GM23338 (cell line): ENCODE measurements around the gene BPIFB2. TPM values are rescaled to one million over a fixed set of nuclear protein-coding genes. Genes with fewer than 3 reads are reported as not detected.

Experiments
- ATAC-seq: fragments of 200-7000 bp; cut with Tn5 transposase; 3 replicates; pipeline ENCODE4 v1.9.1; 2020
- DNase-seq: peaks from one replicate; pipeline ENCODE4 v3.0.0-alpha.2; 2015; ENCODE audit warnings: low spot score
- H2AFZ ChIP-seq: fragments of 200-600 bp; sonication (generic); 2 replicates; pipeline ENCODE4 v1.8.0; 2016; ENCODE audit warnings: antibody characterized with exemption, mild to moderate bottlenecking, moderate library complexity
- H3F3A ChIP-seq: fragments of 200-600 bp; sonication (generic); replicated peaks from 2 replicates; pipeline ENCODE4 v1.8.0; 2017; ENCODE audit warnings: antibody characterized with exemption, mixed run types, low read depth
- H3K27ac ChIP-seq: fragments of 200-600 bp; sonication (generic); 2 replicates; pipeline ENCODE4 v1.6.1; 2016; ENCODE audit warnings: low read depth
- H3K27me3 ChIP-seq: fragments of 200-600 bp; sonication (generic); 2 replicates; pipeline ENCODE4 v1.8.0; 2016; ENCODE audit warnings: mild to moderate bottlenecking, mixed run types, moderate library complexity; ENCODE audit not compliant: insufficient read depth
- H3K36me3 ChIP-seq: fragments of 200-600 bp; sonication (generic); 2 replicates; pipeline ENCODE4 v1.8.0; 2016; ENCODE audit warnings: mild to moderate bottlenecking; ENCODE audit not compliant: insufficient read depth
- H3K4me1 ChIP-seq: fragments of 200-600 bp; sonication (generic); 2 replicates; pipeline ENCODE4 v1.8.0; 2016; ENCODE audit warnings: mild to moderate bottlenecking, moderate library complexity; ENCODE audit not compliant: insufficient read depth
- H3K4me2 ChIP-seq: fragments of 200-600 bp; sonication (generic); 2 replicates; pipeline ENCODE4 v1.7.1; 2017; ENCODE audit warnings: mixed run types
- H3K4me3 ChIP-seq: fragments of 200-600 bp; sonication (generic); 2 replicates; pipeline ENCODE4 v1.6.1; 2016; ENCODE audit warnings: mixed run types
- H3K79me2 ChIP-seq: fragments of 200-600 bp; sonication (generic); replicated peaks from 2 replicates; pipeline ENCODE4 v1.8.0; 2017; ENCODE audit warnings: mild to moderate bottlenecking; ENCODE audit not compliant: insufficient read depth
- H3K9me2 ChIP-seq: fragments of 200-600 bp; sonication (generic); 2 replicates; pipeline ENCODE4 v1.8.0; 2017; ENCODE audit not compliant: insufficient read depth
- H4K20me1 ChIP-seq: fragments of 200-600 bp; sonication (generic); replicated peaks from 2 replicates; pipeline ENCODE4 v1.8.0; 2017; ENCODE audit warnings: mild to moderate bottlenecking; ENCODE audit not compliant: insufficient read depth
- H3K27ac Mint-ChIP-seq: 2 replicates; pipeline ENCODE4 v1.8.0; 2020; ENCODE audit warnings: inconsistent platforms, mild to moderate bottlenecking, moderate library complexity, mixed read lengths
- H3K27me3 Mint-ChIP-seq: 3 replicates; pipeline ENCODE4 v1.8.0; 2022; ENCODE audit warnings: low read depth, mild to moderate bottlenecking, moderate library complexity, mixed read lengths, inconsistent platforms; ENCODE audit not compliant: insufficient read depth, poor library complexity
- H3K36me3 Mint-ChIP-seq: 3 replicates; pipeline ENCODE4 v1.8.0; 2021; ENCODE audit warnings: low read depth, mild to moderate bottlenecking, inconsistent platforms, moderate library complexity, mixed read lengths
- H3K4me1 Mint-ChIP-seq: 3 replicates; pipeline ENCODE4 v1.8.0; 2020; ENCODE audit warnings: mild to moderate bottlenecking, inconsistent platforms, mixed read lengths
- H3K4me3 Mint-ChIP-seq: 3 replicates; pipeline ENCODE4 v1.8.0; 2021; ENCODE audit warnings: moderate library complexity, mild to moderate bottlenecking, inconsistent platforms, mixed read lengths
- H3K9me3 Mint-ChIP-seq: 3 replicates; pipeline ENCODE4 v1.8.0; 2020; ENCODE audit warnings: moderate library complexity, mild to moderate bottlenecking, inconsistent platforms, mixed read lengths
- CREB1 ChIP-seq: fragments of 250-450 bp; sonication (Bioruptor Pico); IDR thresholded peaks from 2 replicates; pipeline ENCODE4 v1.5.0; 2020; ENCODE audit warnings: low read depth, mild to moderate bottlenecking, moderate library complexity
- CTCF ChIP-seq, 2 experiments: fragments of 200-600 bp in 1 of 2; sonication (generic) in 1 of 2; conservative IDR thresholded peaks; 2 replicates each; pipeline versions ENCODE4 v1.5.1 to v1.6.1; 2016 to 2017; ENCODE audit warnings: antibody characterized with exemption in 2 of 2, low read depth in 2 of 2, mild to moderate bottlenecking in 2 of 2, moderate library complexity in 1 of 2
- ETS1 ChIP-seq: IDR thresholded peaks from 2 replicates; pipeline ENCODE4 v1.6.1; 2016; ENCODE audit warnings: antibody characterized with exemption
- EZH2 ChIP-seq: fragments of 200-600 bp; sonication (generic); IDR thresholded peaks from one replicate; pipeline ENCODE4 v1.8.0; 2017; ENCODE audit warnings: antibody characterized with exemption, mild to moderate bottlenecking, low read depth; ENCODE audit not compliant: unreplicated experiment
- EZH2phosphoT487 ChIP-seq: fragments of 200-600 bp; sonication (generic); IDR thresholded peaks from one replicate; pipeline ENCODE4 v1.8.1; 2018; ENCODE audit warnings: antibody characterized with exemption; ENCODE audit not compliant: unreplicated experiment
- JUNB ChIP-seq: IDR thresholded peaks from one replicate; pipeline ENCODE4 v1.6.1; 2016; ENCODE audit warnings: antibody characterized with exemption; ENCODE audit not compliant: unreplicated experiment
- NANOG ChIP-seq: IDR thresholded peaks from 2 replicates; pipeline ENCODE4 v1.6.1; 2016; ENCODE audit warnings: antibody characterized with exemption, borderline replicate concordance
- POLR2AphosphoS5 ChIP-seq: IDR thresholded peaks from 2 replicates; pipeline ENCODE4 v1.6.1; 2016; ENCODE audit warnings: antibody characterized with exemption, low read depth
- REST ChIP-seq: IDR thresholded peaks from one replicate; pipeline ENCODE4 v1.6.1; 2018; ENCODE audit warnings: antibody characterized with exemption; ENCODE audit not compliant: unreplicated experiment
- STAT1 ChIP-seq: IDR thresholded peaks from one replicate; pipeline ENCODE4 v1.6.1; 2016; ENCODE audit warnings: antibody characterized with exemption; ENCODE audit not compliant: unreplicated experiment
- ZNF114 ChIP-seq: fragments of 250-450 bp; sonication (Bioruptor Pico); IDR thresholded peaks from 2 replicates; pipeline ENCODE4 v1.5.0; 2020; ENCODE audit warnings: mild to moderate bottlenecking, moderate library complexity
- ZNF331 ChIP-seq: fragments of 250-450 bp; sonication (Bioruptor Pico); IDR thresholded peaks from 2 replicates; pipeline ENCODE4 v1.5.0; 2020; ENCODE audit warnings: low read depth, mild to moderate bottlenecking, moderate library complexity
- ZNF462 ChIP-seq: fragments of 250-450 bp; sonication (Bioruptor Pico); IDR thresholded peaks from 2 replicates; pipeline ENCODE4 v1.5.0; 2020; ENCODE audit warnings: mild to moderate bottlenecking, moderate library complexity
- polyA plus RNA-seq: library from polyadenylated mRNA; unstranded; fragments of >200 nt; fragmentation: Nextera tagmentation; extraction: Ambion mirVana; gene quantifications from 2 replicates; pipeline ENCODE4 v1.2.1, GENCODE V29; 2016
- total RNA-seq: library from RNA; depleted of rRNA; stranded (reverse); fragments of >200 nt; shearing (Covaris generic); gene quantifications from 2 replicates; pipeline ENCODE4 v1.2.3, GENCODE V29; 2014

The BPIFB2 gene
- total and polyA plus RNA-seq, 2 experiments from 2014 or later: not detected

- ATAC-seq (no peak), DNase-seq (no peak)
- Histone ChIP-seq H4K20me1 (no peaks in the 10 kb centered on the region), H3K4me3 (no peak overlapping the region), H3K27me3 (no peaks in the 10 kb centered on the region), H3F3A (no peaks in the 10 kb centered on the region), H3K4me1 (no peaks in the 10 kb centered on the region), H3K36me3 (no peaks in the 10 kb centered on the region), H3K27ac (no peak overlapping the region), H2AFZ (no peak overlapping the region), H3K4me2 (no peak overlapping the region), H3K9me2 (no peaks in the 10 kb centered on the region), H3K79me2 (no peaks in the 10 kb centered on the region)
- Mint-ChIP-seq H3K27ac (no peak overlapping the region), H3K9me3 (no peaks in the 10 kb centered on the region; the same call in 2 of the 3 replicates), H3K36me3 (no peaks in the 10 kb centered on the region; the same call in 2 of the 3 replicates), H3K4me3 (no peak overlapping the region), H3K4me1 (no peaks in the 10 kb centered on the region; the same call in 2 of the 3 replicates), H3K27me3 (peaks cover 9% of the 10 kb centered on the region)
- TF ChIP-seq ZNF331 (CRISPR knock-in tag) (no peak), POLR2AphosphoS5 (no peak), CREB1 (CRISPR knock-in tag) (no peak), EZH2phosphoT487 (no peak), ETS1 (no peak), EZH2 (no peak), STAT1 (no peak), ZNF114 (no peak), JUNB (no peak), ZNF462 (CRISPR knock-in tag) (no peak), REST (no peak), CTCF (conservative IDR thresholded peaks at IDR 0.05; ENCODE audit: low read depth in 2 of 2) (no peak), NANOG (no peak)
These were observed 58.3 kb downstream of the BPIFB2 start for GRCh38 chr20:33065785-33066184.
